Heart left ventricle (tissue), 16 donors: ENCODE data around the gene CARHSP1. TPM values are rescaled to one million over a fixed set of nuclear protein-coding genes. Genes with fewer than 3 reads are reported as not detected.
A peak's percentile ranks its signal among the peaks of the same experiment; 100 is the strongest.
"Not testable (repeated sequence)": the region's sequence is repeated elsewhere in the genome, so short reads cannot be mapped to it uniquely, and the experiment has no call there.

ENCODE experiments used
- ATAC-seq, 4 donors: fragments of 200-7000 bp; cut with Tn5 transposase; one replicate each; pipeline ENCODE4 v1.9.1; 2020 to 2022; ENCODE audit warnings: moderate library complexity in 4 of 4, mild to moderate bottlenecking in 3 of 4, moderate number of reproducible peaks in 1 of 4
- DNase-seq, 5 donors: peaks; one replicate each; pipeline ENCODE4 v3.0.0-alpha.2; 2020
- H3K27ac ChIP-seq, 12 donors: fragments of 200-600 bp; sonication (generic) in 4 of 12; one replicate each; pipeline versions ENCODE4 v1.5.0 to v1.8.0; 2016 to 2022; ENCODE audit warnings: mild to moderate bottlenecking in 2 of 12
- H3K27me3 ChIP-seq, 9 donors: fragments of 200-600 bp; sonication (generic) in 2 of 9; one replicate each; pipeline versions ENCODE4 v1.5.1 to v1.8.0; 2016 to 2022; ENCODE audit warnings: mild to moderate bottlenecking in 3 of 9
- H3K36me3 ChIP-seq, 9 donors: fragments of 200-600 bp; sonication (generic) in 2 of 9; one replicate each; pipeline versions ENCODE4 v1.5.0 to v1.8.0; 2018 to 2022; ENCODE audit warnings: mild to moderate bottlenecking in 2 of 9
- H3K4me1 ChIP-seq, 12 donors: fragments of 200-600 bp; sonication (generic) in 4 of 12; one replicate each; pipeline versions ENCODE4 v1.5.0 to v1.8.0; 2016 to 2022; ENCODE audit warnings: mild to moderate bottlenecking in 3 of 12
- H3K4me3 ChIP-seq, 12 donors: fragments of 200-600 bp; sonication (generic) in 4 of 12; one replicate each; pipeline versions ENCODE4 v1.5.0 to v1.8.0; 2017 to 2022; ENCODE audit warnings: mild to moderate bottlenecking in 9 of 12, moderate library complexity in 4 of 12
- H3K9me3 ChIP-seq, 12 donors: fragments of 200-600 bp; sonication (generic) in 4 of 12; one replicate each; pipeline versions ENCODE4 v1.5.0 to v1.8.0; 2016 to 2022; ENCODE audit warnings: mild to moderate bottlenecking in 1 of 12
- CTCF ChIP-seq, 12 donors: fragments of 200-600 bp; sonication (generic) in 4 of 12; IDR thresholded peaks; one replicate each; pipeline versions ENCODE4 v1.5.0 to v1.8.0; 2018 to 2022; ENCODE audit warnings: antibody characterized with exemption in 12 of 12, mild to moderate bottlenecking in 5 of 12
- POLR2A ChIP-seq, 2 donors: fragments of 450-650 bp; IDR thresholded peaks; one replicate each; pipeline ENCODE4 v1.6.1; 2017; ENCODE audit warnings: antibody characterized with exemption in 2 of 2, mild to moderate bottlenecking in 2 of 2, moderate library complexity in 2 of 2
- WGBS, 4 donors: extraction: QIAGEN DNeasy Blood & Tissue Kit in 2 of 4; methylation state at CpG; one replicate each; pipeline versions ENCODE4 v1.1.5 to v1.1.7; 2013 to 2018; 5-methylcytosine and 5-hydroxymethylcytosine counted together
- intact Hi-C, 10 donors: fragments of 100-400 bp; cut with DNase I; formaldehyde crosslinking; loops; one replicate each; pipeline versions ENCODE4 v1.11.1 to v1.14.2; 2022
- long read RNA-seq, 3 donors: library from polyadenylated mRNA; unstranded; transcript quantifications; one replicate each; pipeline ENCODE4 v2.0.0, GENCODE V29; 2020 to 2021
- polyA plus RNA-seq, 2 donors: library from polyadenylated mRNA; stranded (reverse); fragments of 200-250 nt; gene quantifications; one replicate each; pipeline ENCODE4 v1.2.3, GENCODE V29; 2013
- total RNA-seq, 9 donors: library from RNA; depleted of rRNA in 2 of 9; stranded (reverse); fragments of >200 nt in 2 of 9; fragmentation: NEBNext Ultra II Directional in 3 of 9; extraction: Animal tissue kit (Norgen Biotek cat#: 25700) in 3 of 9; gene quantifications; one replicate each; pipeline versions ENCODE4 v1.1.0 to v1.2.4, GENCODE V29; 2016 to 2023
- donor health status: ischemic (EF 13 %, LVEDD 7.1; RV severe dilation, severe dysfunction).
- donor health status: healthy with polysubstance abuse.
- donor health status: DM: no; HTN: yes; CAD: no.
- donor health status: DM: no; HTN: no; CAD: no.
- donor health status: ischemic (EF 25% LVEDD 6.9; RV normal size, moderate dysfunction).
- donor health status: ischemic (EF 25% LVEDD 5.7; RV mildly dilated, moderate dysfunction).
- donor health status: healthy.
- donor health status: DM: yes; HTN: yes; CAD: no.
- donor health status: ischemic (EF 35%, LVEDD 5.7; RV mildly dilated, moderate dysfunction).
- donor health status: nonischemic (EF 11% LVEDD 7.7; RV severe dilation, severe dysfunction).
- donor health status: DM: yes; HTN: yes; CAD: no.
- donor health status: PGD.
- donor health status: ischemic (EF 29% LVEDD 5.4; RV normal size, mild dysfunction).
- donor health status: nonischemic (EF 23%, LVEDD 6.1; RV moderate dilation, normal function).

The CARHSP1 gene
- 10 to 100 TPM; 20.0 to 62.4 (median 29.0) TPM for total RNA-seq
- 10 to 100 TPM; 33.4 to 58.0 TPM for polyA plus RNA-seq
- long read RNA-seq, donor 1, transcript CARHSP1-201 (4 exons, 746 nt) = major isoform, 21 of 41 reads
- long read RNA-seq, donor 1, partial matches to known transcripts = 0 of 41 reads
- long read RNA-seq, donor 1, other reads (novel, unspliced or antisense) = 18 of 41 reads
- long read RNA-seq, donor 2, transcript CARHSP1-201 (4 exons, 746 nt) = major isoform, 9 of 18 reads
- long read RNA-seq, donor 2, partial matches to known transcripts = 0 of 18 reads
- long read RNA-seq, donor 2, other reads (novel, unspliced or antisense) = 9 of 18 reads
- long read RNA-seq, donor 3, transcript CARHSP1-201 (4 exons, 746 nt) = major isoform, 8 of 11 reads
- long read RNA-seq, donor 3, partial matches to known transcripts = 1 of 11 reads
- long read RNA-seq, donor 3, other reads (novel, unspliced or antisense) = 2 of 11 reads

DNA sequence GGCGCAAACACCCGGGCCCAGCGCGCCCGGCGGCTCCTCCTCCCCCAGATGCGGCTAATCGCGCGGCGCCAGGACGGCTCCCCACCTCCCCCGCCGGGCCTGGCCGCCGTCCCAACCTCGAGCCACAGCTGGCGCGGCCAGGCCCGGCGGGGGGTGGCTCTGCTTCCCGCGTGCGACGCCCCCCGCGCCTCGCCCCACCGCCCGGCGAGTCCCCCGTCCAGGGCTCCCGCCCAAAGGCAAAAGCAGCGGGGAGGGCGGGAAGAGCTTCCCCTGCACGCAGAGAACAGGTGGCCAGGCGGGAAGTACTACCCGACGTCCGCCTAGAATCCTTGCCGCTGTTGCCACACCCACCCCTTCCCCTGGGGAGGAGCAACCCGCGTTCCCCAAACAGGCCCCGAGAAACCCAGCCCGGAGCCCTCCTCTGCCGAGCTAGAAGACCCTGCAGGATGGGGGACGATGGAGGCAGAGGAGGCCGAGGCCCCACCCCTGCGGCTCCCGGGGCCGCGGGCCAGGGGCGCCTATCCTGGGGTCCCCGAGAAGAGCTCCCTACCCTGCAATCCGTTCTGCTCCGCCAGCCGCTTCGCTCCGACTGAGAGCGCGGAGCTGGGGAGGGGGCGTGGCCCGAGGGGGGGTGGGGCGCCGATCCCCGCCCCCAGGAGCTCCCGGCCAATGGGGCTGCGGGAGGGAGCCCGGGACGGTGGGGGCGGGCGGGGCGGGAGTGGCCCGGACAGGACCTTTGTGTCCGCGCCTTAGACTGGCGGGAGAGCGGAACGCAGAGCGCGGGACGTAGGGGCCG is at the start of gene CARHSP1:
CARHSP1 (minus strand) TSS at position 591 of the 796 bp plus-strand sequence. CDS start 9,678 bp downstream, outside the sequence.
- no peaks in the 10 kb centered on the region for H3K9me3 ChIP-seq
- peak within 1 kb of the TSS; percentile 28 to 95 (median 90) for H3K27ac ChIP-seq
- intact Hi-C loops = loop anchor here in 6 of 10 donors (2.0 to 5.0 kb wide), 3 partner anchors 26 to 72 kb away; partner anchors contain the start of genes PMM2 (in 6 of the 6) and TMEM186 (in 6 of the 6)
- peak within 1 kb of the TSS; percentile 60 to 97 (median 74) for H3K4me3 ChIP-seq
- H3K4me1 ChIP-seq = peaks cover 0 to 65% (median 42%) of the 10 kb centered on the region in 12 donors
- H3K36me3 ChIP-seq = no peaks in the 10 kb centered on the region
- peak; percentile 88 to 92 (median 90) for ATAC-seq
- peak; percentile 89 to 92 (median 90) for DNase-seq
- no peaks in the 10 kb centered on the region for H3K27me3 ChIP-seq
- TF ChIP-seq POLR2A (IDR thresholded peaks at IDR 0.05) (peak in 1 of 2 donors; percentile 65), CTCF (IDR thresholded peaks at IDR 0.05) (no peak)
- WGBS, 4 donors = 0 to 2% (median 1%) methylated on average over 5 to 83 of the region's 83 CpGs

GRCh38 chr16:8917336-8917735 is 48.5 kb upstream of the CARHSP1 start:
- not testable (repeated sequence) for ATAC-seq

GRCh38 chr16:8916541-8917225 is 47.9 kb upstream of the CARHSP1 start:
- Histone ChIP-seq H3K27ac (no peak overlapping the region), H3K4me3 (no peak overlapping the region), H3K9me3 (no peaks in the 10 kb centered on the region), H3K4me1 (no peaks in the 10 kb centered on the region), H3K36me3 (peaks cover 1 to 100% (median 100%) of the 10 kb centered on the region in 9 donors), H3K27me3 (no peaks in the 10 kb centered on the region)
- 88 to 92% (median 90%) methylated on average over 5 of the region's 5 CpGs for WGBS, 4 donors
- intact Hi-C loops = no loop called here
- TF ChIP-seq CTCF (IDR thresholded peaks at IDR 0.05) (no peak), POLR2A (IDR thresholded peaks at IDR 0.05) (no peak)
- ATAC-seq = no peak
- DNase-seq = no peak

More at GRCh38 chr16:8917336-8917735, 48.5 kb upstream of the CARHSP1 start:
- H3K4me3 ChIP-seq, H3K9me3 ChIP-seq, DNase-seq, H3K4me1 ChIP-seq, H3K27me3 ChIP-seq, H3K27ac ChIP-seq, intact Hi-C loops: not testable (repeated sequence)
- H3K36me3 ChIP-seq = peaks cover 0 to 100% (median 100%) of the 10 kb centered on the region in 9 donors
- WGBS, 4 donors = 94 to 98% (median 97%) methylated on average over 10 of the region's 10 CpGs

DNA sequence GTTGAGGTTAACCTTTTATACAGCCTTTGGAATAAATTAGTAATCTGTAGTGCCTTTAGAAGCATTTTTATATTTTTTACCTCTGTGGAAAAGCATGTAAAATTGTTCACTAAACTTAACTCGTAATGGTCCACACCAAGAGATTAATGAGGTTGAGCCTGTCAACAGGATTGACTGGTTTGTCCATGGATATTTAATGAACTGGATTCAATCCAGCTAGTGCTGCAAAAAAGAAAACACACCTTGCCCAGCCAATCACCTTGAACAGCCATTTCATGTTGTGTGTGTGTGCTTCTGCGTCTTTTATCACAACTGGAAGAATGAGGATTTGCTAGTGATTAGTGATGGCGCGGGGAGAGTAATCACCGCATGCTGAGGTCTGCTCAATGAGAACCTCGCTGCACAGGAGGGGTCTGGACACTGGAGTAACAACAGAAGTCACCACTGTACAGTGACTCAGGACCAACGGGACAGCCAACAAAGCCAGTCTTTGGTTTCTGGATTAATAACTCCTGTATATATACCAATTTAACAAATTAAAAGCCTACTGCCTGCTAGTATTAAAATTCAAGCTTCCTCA is 47.0 kb upstream of the CARHSP1 start:
- Histone ChIP-seq H3K27me3 (no peaks in the 10 kb centered on the region), H3K4me1 (no peaks in the 10 kb centered on the region), H3K27ac (no peak overlapping the region), H3K4me3 (no peak overlapping the region), H3K9me3 (no peaks in the 10 kb centered on the region), H3K36me3 (peaks cover 3 to 100% (median 98%) of the 10 kb centered on the region in 9 donors)
- TF ChIP-seq CTCF (IDR thresholded peaks at IDR 0.05) (no peak), POLR2A (IDR thresholded peaks at IDR 0.05) (no peak)
- no peak for ATAC-seq
- WGBS, 4 donors = 90 to 95% (median 90%) methylated on average over 7 of the region's 7 CpGs
- intact Hi-C loops = no loop called here
- DNase-seq = no peak
